WTC11 (cell line): ENCODE results near the gene EIF3B. TPM values are rescaled to one million over a fixed set of nuclear protein-coding genes. Genes with fewer than 3 reads are reported as not detected.

Experiments
- ATAC-seq: fragments of 200-7000 bp; cut with Tn5 transposase; 2 replicates; pipeline ENCODE4 v1.10.0; 2021; ENCODE audit warnings: mild to moderate bottlenecking, moderate library complexity
- CTCF ChIA-PET: fragments of 300-600 bp; sonication (Branson Sonifier 250); formaldehyde crosslinking; loops from one replicate; lab custom pipeline; 2021; ENCODE audit warnings: antibody characterized with exemption; lab: Charles Lee
- POLR2A ChIA-PET: fragments of 350-600 bp; sonication (Branson Sonifier 250); formaldehyde crosslinking; loops from one replicate; lab custom pipeline; 2021; ENCODE audit warnings: antibody characterized with exemption; lab: Charles Lee
- DNase-seq: peaks from one replicate; pipeline ENCODE4 v3.0.0; 2021; ENCODE audit warnings: low spot score
- H3K27ac Mint-ChIP-seq: 2 replicates; pipeline ENCODE4 v1.8.0; 2021; ENCODE audit warnings: mixed read lengths
- H3K27me3 Mint-ChIP-seq: 2 replicates; pipeline ENCODE4 v1.8.0; 2021; ENCODE audit warnings: low read depth, mild to moderate bottlenecking, moderate library complexity, mixed read lengths
- H3K36me3 Mint-ChIP-seq: 2 replicates; pipeline ENCODE4 v1.8.0; 2021; ENCODE audit warnings: mixed read lengths
- H3K4me1 Mint-ChIP-seq: 2 replicates; pipeline ENCODE4 v1.8.0; 2022; ENCODE audit warnings: mixed read lengths
- H3K4me3 Mint-ChIP-seq: 2 replicates; pipeline ENCODE4 v1.8.0; 2021; ENCODE audit warnings: mild to moderate bottlenecking, moderate library complexity, mixed read lengths
- H3K9me3 Mint-ChIP-seq: 2 replicates; pipeline ENCODE4 v1.8.0; 2021; ENCODE audit warnings: mixed read lengths
- AR ChIP-seq: fragments of 250-450 bp; sonication (Bioruptor Pico); IDR thresholded peaks from 2 replicates; pipeline ENCODE4 v1.9.0; 2021; ENCODE audit warnings: mild to moderate bottlenecking
- CREB1 ChIP-seq: sonication (generic); formaldehyde crosslinking; IDR thresholded peaks from 2 replicates; pipeline ENCODE4 v1.8.0; 2023; ENCODE audit warnings: mild to moderate bottlenecking, missing genetic modification reagents
- FOXK1 ChIP-seq: sonication (generic); formaldehyde crosslinking; IDR thresholded peaks from 2 replicates; pipeline ENCODE4 v1.8.0; 2022; ENCODE audit warnings: mild to moderate bottlenecking, moderate library complexity, missing genetic modification reagents
- IRF2 ChIP-seq: sonication (generic); formaldehyde crosslinking; IDR thresholded peaks from 2 replicates; pipeline ENCODE4 v1.8.0; 2022; ENCODE audit warnings: low read depth, missing genetic modification reagents, borderline replicate concordance
- NR1H2 ChIP-seq: sonication (generic); formaldehyde crosslinking; IDR thresholded peaks from 2 replicates; pipeline ENCODE4 v1.9.0; 2021; ENCODE audit warnings: mild to moderate bottlenecking, moderate library complexity, missing genetic modification reagents
- NR2C2 ChIP-seq: sonication (generic); formaldehyde crosslinking; IDR thresholded peaks from 2 replicates; pipeline ENCODE4 v1.8.0; 2022; ENCODE audit warnings: mild to moderate bottlenecking, missing genetic modification reagents
- PREB ChIP-seq: sonication (generic); formaldehyde crosslinking; IDR thresholded peaks from 2 replicates; pipeline ENCODE4 v1.8.1; 2022; ENCODE audit warnings: mild to moderate bottlenecking, missing genetic modification reagents, moderate library complexity, borderline replicate concordance
- RELA ChIP-seq: sonication (generic); formaldehyde crosslinking; IDR thresholded peaks from 2 replicates; pipeline ENCODE4 v1.8.1; 2022; ENCODE audit warnings: missing genetic modification reagents, mild to moderate bottlenecking, borderline replicate concordance
- RORB ChIP-seq: fragments of 250-450 bp; sonication (Bioruptor Pico); IDR thresholded peaks from 2 replicates; pipeline ENCODE4 v1.9.0; 2021; ENCODE audit warnings: mild to moderate bottlenecking
- TEAD4 ChIP-seq: sonication (generic); formaldehyde crosslinking; IDR thresholded peaks from 2 replicates; pipeline ENCODE4 v1.8.0; 2022; ENCODE audit warnings: mild to moderate bottlenecking, missing genetic modification reagents
- ZNF219 ChIP-seq: sonication (generic); formaldehyde crosslinking; IDR thresholded peaks from 2 replicates; pipeline ENCODE4 v1.8.0; 2023; ENCODE audit warnings: missing genetic modification reagents, mild to moderate bottlenecking, borderline replicate concordance
- total RNA-seq: library from RNA; stranded (reverse); gene quantifications from 3 replicates; pipeline ENCODE4 v1.2.3, GENCODE V29; 2021
- TF ChIP-seq, protein P1 (sequence below): sonication (generic); formaldehyde crosslinking; IDR thresholded peaks from 2 replicates; pipeline ENCODE4 v1.8.1; 2023; ENCODE audit warnings: mild to moderate bottlenecking, missing genetic modification reagents, moderate library complexity
- TF ChIP-seq, protein P2 (sequence below): sonication (generic); formaldehyde crosslinking; IDR thresholded peaks from 2 replicates; pipeline ENCODE4 v1.8.1; 2022; ENCODE audit warnings: missing genetic modification reagents, borderline replicate concordance

EIF3B gene
- total RNA-seq, 1 experiment from 2014 or later, result 361 TPM

- no peak for TF ChIP-seq PREB (CRISPR knock-in tag)
- TF ChIP-seq, all 79 proteins: peak for 0
Measured at GRCh38 chr7:2405201-2405600, 50.6 kb downstream of the EIF3B start (continued).

- DNase-seq, result no peak
- no peak for ATAC-seq
- POLR2A ChIA-PET, result interaction anchor here (0.5 to 0.6 kb wide), 2 partner anchors 9 to 259 kb away, joined by 3 read pairs; no protein-coding TSS in a partner anchor
- Mint-ChIP-seq H3K4me3 (peak overlapping the region; percentile 14; the same call in 1 of the 2 replicates), H3K9me3 (no peaks in the 10 kb centered on the region)
- TF ChIP-seq NR1H2 (no peak), ZNF219 (CRISPR knock-in tag) (no peak), CREB1 (no peak), FOXK1 (CRISPR knock-in tag) (no peak), TEAD4 (no peak), PREB (CRISPR knock-in tag) (no peak), RELA (CRISPR knock-in tag) (no peak)
- TF ChIP-seq, all 79 proteins: peak for 0
- Mint-ChIP-seq H3K36me3 (no peaks in the 10 kb centered on the region), H3K4me1 (peaks cover 35% of the 10 kb centered on the region), H3K27ac (peak overlapping the region; percentile 80; the same call in 1 of the 2 replicates), H3K27me3 (no peaks in the 10 kb centered on the region)
- CTCF ChIA-PET, result interaction anchor here (1.5 to 3.1 kb wide), 2 partner anchors 26 to 304 kb away, joined by 4 to 15 read pairs; no protein-coding TSS in a partner anchor
Measured at GRCh38 chr7:2405601-2406345, 51.1 kb downstream of the EIF3B start.

DNA sequence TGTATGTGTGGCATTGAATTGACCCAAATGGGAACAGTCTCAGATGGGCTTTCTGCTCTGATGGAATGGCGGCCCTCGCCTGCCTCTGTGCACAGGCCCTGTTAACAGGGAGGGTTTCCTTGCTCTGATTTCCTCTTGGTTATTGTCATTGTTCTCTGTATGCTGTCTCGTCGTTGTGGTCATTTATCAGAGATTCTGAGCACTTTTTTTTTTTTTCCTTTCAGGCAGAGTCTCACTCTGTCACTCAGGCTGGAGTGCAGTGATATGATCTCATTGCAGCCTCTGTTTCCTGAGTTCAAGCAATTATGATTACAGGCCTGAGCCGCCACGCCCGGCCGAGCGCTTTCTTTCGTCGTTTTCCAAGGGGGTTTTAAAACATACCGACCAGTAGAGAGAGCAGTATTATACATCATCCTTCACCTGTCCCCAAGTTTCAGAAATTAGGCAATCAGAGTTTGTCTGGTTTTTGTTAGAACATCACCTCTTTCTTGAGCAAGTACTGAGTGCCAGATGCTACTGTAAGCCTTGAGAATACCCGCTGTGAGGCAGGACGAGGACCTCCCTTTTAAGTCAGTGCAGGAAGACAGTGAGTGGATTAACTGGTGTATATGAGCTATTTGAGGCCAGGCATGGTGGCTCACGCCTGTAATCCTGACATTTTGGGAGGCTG, 55.3 kb downstream of the EIF3B start:
- no peak for ATAC-seq
- no peak for TF ChIP-seq AR
- TF ChIP-seq RORB (CRISPR knock-in tag), result no peak
- TF ChIP-seq IRF2 (CRISPR knock-in tag), result no peak
- TF ChIP-seq, protein P1, sequence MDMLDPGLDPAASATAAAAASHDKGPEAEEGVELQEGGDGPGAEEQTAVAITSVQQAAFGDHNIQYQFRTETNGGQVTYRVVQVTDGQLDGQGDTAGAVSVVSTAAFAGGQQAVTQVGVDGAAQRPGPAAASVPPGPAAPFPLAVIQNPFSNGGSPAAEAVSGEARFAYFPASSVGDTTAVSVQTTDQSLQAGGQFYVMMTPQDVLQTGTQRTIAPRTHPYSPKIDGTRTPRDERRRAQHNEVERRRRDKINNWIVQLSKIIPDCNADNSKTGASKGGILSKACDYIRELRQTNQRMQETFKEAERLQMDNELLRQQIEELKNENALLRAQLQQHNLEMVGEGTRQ (CRISPR knock-in tag), result no peak
- TF ChIP-seq, protein P2, sequence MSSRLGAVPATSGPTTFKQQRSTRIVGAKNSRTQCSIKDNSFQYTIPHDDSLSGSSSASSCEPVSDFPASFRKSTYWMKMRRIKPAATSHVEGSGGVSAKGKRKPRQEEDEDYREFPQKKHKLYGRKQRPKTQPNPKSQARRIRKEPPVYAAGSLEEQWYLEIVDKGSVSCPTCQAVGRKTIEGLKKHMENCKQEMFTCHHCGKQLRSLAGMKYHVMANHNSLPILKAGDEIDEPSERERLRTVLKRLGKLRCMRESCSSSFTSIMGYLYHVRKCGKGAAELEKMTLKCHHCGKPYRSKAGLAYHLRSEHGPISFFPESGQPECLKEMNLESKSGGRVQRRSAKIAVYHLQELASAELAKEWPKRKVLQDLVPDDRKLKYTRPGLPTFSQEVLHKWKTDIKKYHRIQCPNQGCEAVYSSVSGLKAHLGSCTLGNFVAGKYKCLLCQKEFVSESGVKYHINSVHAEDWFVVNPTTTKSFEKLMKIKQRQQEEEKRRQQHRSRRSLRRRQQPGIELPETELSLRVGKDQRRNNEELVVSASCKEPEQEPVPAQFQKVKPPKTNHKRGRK (CRISPR knock-in tag), result no peak
- no peak for TF ChIP-seq NR2C2 (CRISPR knock-in tag)
- TF ChIP-seq FOXK1 (CRISPR knock-in tag), result no peak
- peak overlapping the region; percentile 61 for H3K27ac Mint-ChIP-seq
- no peak overlapping the region for H3K4me3 Mint-ChIP-seq
- ChIA-PET CTCF (interaction anchor here (0.9 to 1.0 kb wide), 3 partner anchors 21 to 41 kb away, joined by 3 to 5 read pairs (median 3); no protein-coding TSS in a partner anchor), POLR2A (no interaction called here)
- no peaks in the 10 kb centered on the region for H3K9me3 Mint-ChIP-seq
- no peaks in the 10 kb centered on the region for H3K36me3 Mint-ChIP-seq
- peaks cover 29% of the 10 kb centered on the region for H3K4me1 Mint-ChIP-seq
- no peaks in the 10 kb centered on the region for H3K27me3 Mint-ChIP-seq
- DNase-seq, result no peak
